AG10803 (cell line): ENCODE data around the gene FANCD2.
"Not testable (repeated sequence)": the region's sequence is repeated elsewhere in the genome, so short reads cannot be mapped to it uniquely, and the experiment has no call there.

Experiments used
- DNase-seq: peaks from one replicate; pipeline ENCODE4 v3.0.0; 2010; ENCODE audit warnings: low read depth
- H3K4me3 ChIP-seq: 2 replicates; pipeline ENCODE4 v1.5.1; 2011; ENCODE audit warnings: mild to moderate bottlenecking, low read length, control low read depth
- CTCF ChIP-seq: conservative IDR thresholded peaks from 2 replicates; pipeline ENCODE4 v1.5.1; 2011; ENCODE audit warnings: mild to moderate bottlenecking, low read length, control low read depth, inconsistent platforms

The FANCD2 gene

GRCh38 chr3:10088256-10088655 is 62.0 kb downstream of the FANCD2 start:
- DNase-seq = peak; percentile 13
- H3K4me3 ChIP-seq = no peak overlapping the region
- TF ChIP-seq CTCF = no peak

- no peak for TF ChIP-seq CTCF
Measured at GRCh38 chr3:10090179-10090578, 63.9 kb downstream of the FANCD2 start.

GRCh38 chr3:10090774-10091173 is 64.5 kb downstream of the FANCD2 start:
- DNase-seq, H3K4me3 ChIP-seq: not testable (repeated sequence)

More at GRCh38 chr3:10090179-10090578, 63.9 kb downstream of the FANCD2 start:
- no peak for DNase-seq
- H3K4me3 ChIP-seq = no peak overlapping the region

GRCh38 chr3:10091387-10091786 is 65.2 kb downstream of the FANCD2 start:
- not testable (repeated sequence) for DNase-seq

GRCh38 chr3:10093678-10094077 is 67.4 kb downstream of the FANCD2 start:
- TF ChIP-seq CTCF = no peak
- no peak for DNase-seq
- H3K4me3 ChIP-seq = no peak overlapping the region

More at GRCh38 chr3:10091387-10091786, 65.2 kb downstream of the FANCD2 start:
- H3K4me3 ChIP-seq = not testable (repeated sequence)

GRCh38 chr3:10099041-10099440 is 72.8 kb downstream of the FANCD2 start:
- no peak for TF ChIP-seq CTCF
- no peak overlapping the region for H3K4me3 ChIP-seq
- no peak for DNase-seq

DNA sequence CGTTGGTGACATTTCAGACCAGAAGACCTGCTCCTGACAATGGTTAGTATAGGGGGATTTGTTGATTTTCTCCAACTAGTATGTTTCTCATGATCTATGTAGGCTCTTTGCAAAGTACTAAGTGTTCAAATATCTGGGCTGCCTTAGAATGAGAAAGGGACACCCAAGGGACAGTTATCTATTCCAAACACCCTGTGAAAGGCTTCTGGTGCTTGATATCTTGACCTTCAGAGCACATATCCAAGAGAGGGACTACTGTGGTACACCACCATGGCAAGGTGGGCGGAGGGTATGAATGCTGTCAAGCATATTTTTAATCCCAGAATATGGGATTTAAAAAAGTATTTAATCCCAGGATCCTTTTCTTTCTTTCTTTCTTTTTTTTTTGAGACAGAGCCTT is 80.7 kb downstream of the FANCD2 start:
- DNase-seq = no peak
- H3K4me3 ChIP-seq = no peak overlapping the region
- no peak for TF ChIP-seq CTCF

- no peak for TF ChIP-seq CTCF
- no peak for DNase-seq
- no peak within 1 kb of the TSS for H3K4me3 ChIP-seq
Measured at GRCh38 chr3:10108091-10108490, 81.9 kb downstream of the FANCD2 start, which contains the start of gene FANCD2OS. Gene FANCD2OS (minus strand): TSS chr3:10108255. CDS start chr3:10104774, 3,481 bp downstream.
